Measurements from ENCODE around the gene SHKBP1. TPM values are rescaled to one million over a fixed set of nuclear protein-coding genes. Genes with fewer than 3 reads are reported as not detected.

SHKBP1 gene
- total and polyA plus RNA-seq, 9 of the 15 experiments (the other 6 are each of a cell fraction or from before 2014, with no cell fraction given), result 1.2 to 58.1 (median 22.3) TPM

DNA sequence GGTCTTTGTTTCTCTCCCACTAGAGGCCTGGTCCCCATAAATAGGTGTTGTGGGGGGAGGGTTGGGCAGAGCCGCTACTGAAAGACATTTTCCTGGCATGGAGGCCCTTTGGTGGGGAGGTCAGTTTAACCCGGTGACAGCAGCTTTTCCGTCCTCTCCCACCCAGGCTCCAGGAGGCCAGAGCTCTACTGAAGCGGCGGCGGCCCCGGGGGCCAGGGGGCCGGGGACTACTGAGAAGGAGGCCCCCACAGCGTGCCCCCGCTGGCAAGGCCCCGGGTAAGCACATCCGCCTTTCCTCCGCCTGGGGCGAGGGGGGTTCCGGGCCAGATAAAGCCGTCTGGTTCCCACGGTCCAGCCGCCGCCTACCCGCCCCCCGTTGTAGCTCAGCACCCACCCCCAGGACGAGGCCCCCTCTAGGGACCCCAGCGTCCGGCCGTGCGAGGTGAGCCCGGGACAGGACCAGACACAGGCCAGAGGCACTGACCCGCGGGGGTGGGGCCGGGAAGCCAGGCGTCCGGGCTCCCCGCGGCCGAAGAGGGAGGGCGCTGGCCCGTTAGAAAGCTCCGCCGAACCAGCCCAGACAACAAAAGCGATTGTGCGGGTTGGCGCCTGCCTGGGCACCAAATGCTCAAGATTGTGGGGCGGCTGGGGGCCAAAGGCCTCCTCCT, 23.4 kb downstream of the SHKBP1 start:
- Histone ChIP-seq H3K9me1 (ENCODE audit: control insufficient read depth, insufficient read depth, low read length) (peaks cover 4% of the 10 kb centered on the region), H3K4me2 (ENCODE audit: insufficient read depth, low read length) (peak overlapping the region; percentile 89), H3K9ac (ENCODE audit: insufficient read depth in 1 of 2, low read depth in 2 of 2, low read length in 2 of 2) (peak overlapping the region in 1 of 2 experiments; percentile 66; a peak in 1 of 4 replicates), H3K27ac (ENCODE audit: extremely low read depth, low read depth, low read length) (peak overlapping the region; percentile 39; the same call in 1 of the 3 replicates), H3K27me3 (ENCODE audit: control insufficient read depth in 2 of 2, insufficient read depth in 2 of 2, low read length in 2 of 2) (no peaks in the 10 kb centered on the region), H3K9me3 (replicated peaks; ENCODE audit: control insufficient read depth, insufficient read depth, low read depth, low read length) (no peaks in the 10 kb centered on the region), H3K36me3 (ENCODE audit: control insufficient read depth, insufficient read depth, low read length) (peaks cover 7% of the 10 kb centered on the region; the same call in 1 of the 3 replicates), H4K20me1 (replicated peaks; ENCODE audit: control insufficient read depth, insufficient read depth, low read length) (peaks cover 6% of the 10 kb centered on the region; the same call in 1 of the 2 replicates), H3K79me2 (ENCODE audit: control insufficient read depth, insufficient read depth, low read length) (peaks cover 27% of the 10 kb centered on the region), H3K4me3 (no peak overlapping the region), H3K4me1 (replicated peaks in 1 of 2; ENCODE audit: control insufficient read depth in 2 of 2, insufficient read depth in 2 of 2, low read length in 2 of 2) (peaks cover 52 to 92% of the 10 kb centered on the region in 2 experiments), H2AFZ (ENCODE audit: low read depth, low read length) (0 out of 2 replicates have a peak overlapping the region, but pooled peaks have one; percentile 5)
- in situ Hi-C loops (cut with MboI) (no loop called here), intact Hi-C loops (cut with micrococcal nuclease) (loop anchor here (2.0 to 5.0 kb wide), 2 partner anchors 51 to 293 kb away; no protein-coding TSS in a partner anchor)
- POLR2A ChIA-PET, result interaction anchor here (0.6 to 1.4 kb wide), 6 partner anchors 23 to 633 kb away, joined by 3 to 6 read pairs (median 3); no protein-coding TSS in a partner anchor
- FAIRE-seq, result no peak
- no TSS peak for BruUV-seq (replicated peaks)
- CTCF ChIA-PET (ENCODE audit: low intra/inter-chr PET ratio), result interaction anchor here (1.2 to 2.3 kb wide), 2 partner anchors 71 to 136 kb away, joined by 5 to 7 read pairs; no protein-coding TSS in a partner anchor
- 45% methylated on average over 12 of the region's 43 CpGs for WGBS (ENCODE audit: insufficient coverage, low coverage, missing lambda C conversion rate)
- DNase-seq (ENCODE audit: extremely low read depth in 1 of 4, low spot score in 3 of 4), result no peak
- ATAC-seq, result no peak
- TF ChIP-seq TAL1 (IDR thresholded peaks at IDR 0.05) (0 out of 2 replicates have a peak, but pooled peaks have one; percentile 1), BHLHE40 (IDR thresholded peaks at IDR 0.05; ENCODE audit: low read length) (no peak), ZNF133 (CRISPR knock-in tag; IDR thresholded peaks at IDR 0.05) (no peak), PCBP1 (IDR thresholded peaks at IDR 0.05; ENCODE audit: low read depth, low read length, poor library complexity, severe bottlenecking) (peak; percentile 40), PRPF4 (IDR thresholded peaks at IDR 0.05; ENCODE audit: insufficient read depth, low read depth, low read length, poor library complexity, severe bottlenecking) (no peak), JUND (IDR thresholded peaks at IDR 0.05; ENCODE audit: borderline replicate concordance, low read depth, low read length) (no peak), JUND (tag; IDR thresholded peaks at IDR 0.05; ENCODE audit: borderline replicate concordance, low read depth, low read length) (no peak), SIN3A (IDR thresholded peaks at IDR 0.05; ENCODE audit: borderline replicate concordance in 2 of 2, control insufficient read depth in 1 of 2, low read depth in 2 of 2, low read length in 2 of 2) (no peak), FIP1L1 (IDR thresholded peaks at IDR 0.05; ENCODE audit: low read depth, low read length, poor library complexity, severe bottlenecking) (peak; percentile 30), ELF2 (CRISPR knock-in tag; IDR thresholded peaks at IDR 0.05) (no peak), POLR3G (IDR thresholded peaks at IDR 0.05; ENCODE audit: extremely low read depth, insufficient read length, insufficient replicate concordance) (no peak)
- TF ChIP-seq, protein P1, sequence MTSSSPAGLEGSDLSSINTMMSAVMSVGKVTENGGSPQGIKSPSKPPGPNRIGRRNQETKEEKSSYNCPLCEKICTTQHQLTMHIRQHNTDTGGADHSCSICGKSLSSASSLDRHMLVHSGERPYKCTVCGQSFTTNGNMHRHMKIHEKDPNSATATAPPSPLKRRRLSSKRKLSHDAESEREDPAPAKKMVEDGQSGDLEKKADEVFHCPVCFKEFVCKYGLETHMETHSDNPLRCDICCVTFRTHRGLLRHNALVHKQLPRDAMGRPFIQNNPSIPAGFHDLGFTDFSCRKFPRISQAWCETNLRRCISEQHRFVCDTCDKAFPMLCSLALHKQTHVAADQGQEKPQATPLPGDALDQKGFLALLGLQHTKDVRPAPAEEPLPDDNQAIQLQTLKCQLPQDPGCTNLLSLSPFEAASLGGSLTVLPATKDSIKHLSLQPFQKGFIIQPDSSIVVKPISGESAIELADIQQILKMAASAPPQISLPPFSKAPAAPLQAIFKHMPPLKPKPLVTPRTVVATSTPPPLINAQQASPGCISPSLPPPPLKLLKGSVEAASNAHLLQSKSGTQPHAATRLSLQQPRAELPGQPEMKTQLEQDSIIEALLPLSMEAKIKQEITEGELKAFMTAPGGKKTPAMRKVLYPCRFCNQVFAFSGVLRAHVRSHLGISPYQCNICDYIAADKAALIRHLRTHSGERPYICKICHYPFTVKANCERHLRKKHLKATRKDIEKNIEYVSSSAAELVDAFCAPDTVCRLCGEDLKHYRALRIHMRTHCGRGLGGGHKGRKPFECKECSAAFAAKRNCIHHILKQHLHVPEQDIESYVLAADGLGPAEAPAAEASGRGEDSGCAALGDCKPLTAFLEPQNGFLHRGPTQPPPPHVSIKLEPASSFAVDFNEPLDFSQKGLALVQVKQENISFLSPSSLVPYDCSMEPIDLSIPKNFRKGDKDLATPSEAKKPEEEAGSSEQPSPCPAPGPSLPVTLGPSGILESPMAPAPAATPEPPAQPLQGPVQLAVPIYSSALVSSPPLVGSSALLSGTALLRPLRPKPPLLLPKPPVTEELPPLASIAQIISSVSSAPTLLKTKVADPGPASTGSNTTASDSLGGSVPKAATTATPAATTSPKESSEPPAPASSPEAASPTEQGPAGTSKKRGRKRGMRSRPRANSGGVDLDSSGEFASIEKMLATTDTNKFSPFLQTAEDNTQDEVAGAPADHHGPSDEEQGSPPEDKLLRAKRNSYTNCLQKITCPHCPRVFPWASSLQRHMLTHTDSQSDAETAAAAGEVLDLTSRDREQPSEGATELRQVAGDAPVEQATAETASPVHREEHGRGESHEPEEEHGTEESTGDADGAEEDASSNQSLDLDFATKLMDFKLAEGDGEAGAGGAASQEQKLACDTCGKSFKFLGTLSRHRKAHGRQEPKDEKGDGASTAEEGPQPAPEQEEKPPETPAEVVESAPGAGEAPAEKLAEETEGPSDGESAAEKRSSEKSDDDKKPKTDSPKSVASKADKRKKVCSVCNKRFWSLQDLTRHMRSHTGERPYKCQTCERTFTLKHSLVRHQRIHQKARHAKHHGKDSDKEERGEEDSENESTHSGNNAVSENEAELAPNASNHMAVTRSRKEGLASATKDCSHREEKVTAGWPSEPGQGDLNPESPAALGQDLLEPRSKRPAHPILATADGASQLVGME (CRISPR knock-in tag; IDR thresholded peaks at IDR 0.05), result no peak
- TF ChIP-seq, protein P2, sequence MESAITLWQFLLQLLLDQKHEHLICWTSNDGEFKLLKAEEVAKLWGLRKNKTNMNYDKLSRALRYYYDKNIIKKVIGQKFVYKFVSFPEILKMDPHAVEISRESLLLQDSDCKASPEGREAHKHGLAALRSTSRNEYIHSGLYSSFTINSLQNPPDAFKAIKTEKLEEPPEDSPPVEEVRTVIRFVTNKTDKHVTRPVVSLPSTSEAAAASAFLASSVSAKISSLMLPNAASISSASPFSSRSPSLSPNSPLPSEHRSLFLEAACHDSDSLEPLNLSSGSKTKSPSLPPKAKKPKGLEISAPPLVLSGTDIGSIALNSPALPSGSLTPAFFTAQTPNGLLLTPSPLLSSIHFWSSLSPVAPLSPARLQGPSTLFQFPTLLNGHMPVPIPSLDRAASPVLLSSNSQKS (CRISPR knock-in tag; IDR thresholded peaks at IDR 0.05), result no peak

All from K562 (cell line).